Measurements from ENCODE around the gene CCDC116. TPM values are rescaled to one million over a fixed set of nuclear protein-coding genes. Genes with fewer than 3 reads are reported as not detected.
"Not testable (repeated sequence)": the region's sequence is repeated elsewhere in the genome, so short reads cannot be mapped to it uniquely, and the experiment has no call there.

The CCDC116 gene
- total and polyA plus RNA-seq, 10 donors, result 0.24 to 0.66 (median 0.49) TPM

DNA sequence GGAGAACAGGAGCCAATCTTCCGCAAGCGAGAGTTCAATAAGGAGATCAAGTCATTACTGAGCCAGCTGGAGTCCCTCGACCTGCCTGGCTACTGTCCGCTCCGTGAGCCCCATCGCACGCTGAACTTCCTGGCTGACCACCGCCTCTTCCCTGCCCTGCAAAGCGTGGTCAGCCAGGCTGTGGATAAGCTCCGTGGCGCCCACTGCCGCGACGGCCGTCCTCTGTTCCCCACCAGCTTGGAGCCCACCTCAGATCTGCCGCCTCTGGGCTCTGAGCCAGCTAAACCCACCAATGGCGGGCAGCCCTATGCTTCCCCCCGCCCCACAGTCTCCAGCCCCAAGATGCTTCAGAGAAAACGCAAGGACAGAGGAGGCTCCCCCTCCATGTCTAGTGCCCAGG, 2.3 kb downstream of the CCDC116 start:
- Histone ChIP-seq H3K36me3 (no peaks in the 10 kb centered on the region), H3K4me1 (peaks cover 0 to 19% (median 6%) of the 10 kb centered on the region in 6 donors), H3K27me3 (replicated peaks in 1 of 7) (no peaks in the 10 kb centered on the region), H3K9me3 (peaks cover 0 to 5% (median 0%) of the 10 kb centered on the region in 8 donors), H3K4me3 (no peak overlapping the region), H3K27ac (no peak overlapping the region)
- 84 to 91% (median 87%) methylated on average over 19 of the region's 19 CpGs for WGBS, 5 donors
- TF ChIP-seq, protein P1, sequence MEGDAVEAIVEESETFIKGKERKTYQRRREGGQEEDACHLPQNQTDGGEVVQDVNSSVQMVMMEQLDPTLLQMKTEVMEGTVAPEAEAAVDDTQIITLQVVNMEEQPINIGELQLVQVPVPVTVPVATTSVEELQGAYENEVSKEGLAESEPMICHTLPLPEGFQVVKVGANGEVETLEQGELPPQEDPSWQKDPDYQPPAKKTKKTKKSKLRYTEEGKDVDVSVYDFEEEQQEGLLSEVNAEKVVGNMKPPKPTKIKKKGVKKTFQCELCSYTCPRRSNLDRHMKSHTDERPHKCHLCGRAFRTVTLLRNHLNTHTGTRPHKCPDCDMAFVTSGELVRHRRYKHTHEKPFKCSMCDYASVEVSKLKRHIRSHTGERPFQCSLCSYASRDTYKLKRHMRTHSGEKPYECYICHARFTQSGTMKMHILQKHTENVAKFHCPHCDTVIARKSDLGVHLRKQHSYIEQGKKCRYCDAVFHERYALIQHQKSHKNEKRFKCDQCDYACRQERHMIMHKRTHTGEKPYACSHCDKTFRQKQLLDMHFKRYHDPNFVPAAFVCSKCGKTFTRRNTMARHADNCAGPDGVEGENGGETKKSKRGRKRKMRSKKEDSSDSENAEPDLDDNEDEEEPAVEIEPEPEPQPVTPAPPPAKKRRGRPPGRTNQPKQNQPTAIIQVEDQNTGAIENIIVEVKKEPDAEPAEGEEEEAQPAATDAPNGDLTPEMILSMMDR (IDR thresholded peaks at IDR 0.05 in 8 of 11, conservative IDR thresholded peaks at IDR 0.05 in 3 of 11), result no peak
- TF ChIP-seq POLR2A (IDR thresholded peaks at IDR 0.05) (no peak), POLR2AphosphoS5 (IDR thresholded peaks at IDR 0.05) (no peak)
- intact Hi-C loops (cut with DNase I; ENCODE audit: low total_unique reads), result no loop called here
- no peak for DNase-seq

DNA sequence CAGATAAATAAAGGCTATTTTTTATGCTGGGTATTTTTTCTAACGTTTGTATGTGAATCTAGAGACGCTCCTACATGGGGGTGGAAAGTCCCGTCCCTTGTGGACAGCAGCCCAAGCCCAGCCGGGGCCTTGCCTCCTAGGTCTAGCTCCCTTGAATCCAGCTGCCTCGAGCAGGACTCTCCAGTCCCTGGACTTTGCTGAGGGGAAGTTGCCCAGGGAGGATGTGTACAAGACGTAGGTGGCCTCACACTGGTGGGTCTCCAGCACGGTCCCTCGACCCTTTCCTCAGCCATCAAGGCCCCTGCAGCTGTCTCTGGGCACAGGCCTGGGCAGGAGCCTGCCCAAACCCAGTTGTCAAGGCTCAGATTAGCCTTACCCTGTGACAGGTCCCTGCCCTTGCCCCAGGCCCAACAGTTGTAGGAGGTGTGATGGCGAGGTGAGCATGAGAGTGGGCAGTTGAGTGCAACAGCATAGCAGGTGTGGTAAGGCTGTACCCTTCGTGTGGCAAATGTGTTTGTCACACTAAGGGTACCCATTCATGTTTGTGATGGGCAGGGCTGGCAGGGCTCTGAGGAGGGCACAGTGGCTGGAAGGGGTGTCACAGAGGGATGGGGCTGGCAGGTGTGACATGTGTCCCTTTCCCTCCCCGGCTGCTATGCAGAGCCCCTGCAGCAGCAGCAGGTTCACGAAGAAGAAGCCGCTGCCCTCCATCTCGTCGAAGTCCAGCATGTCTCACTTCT, 3.4 kb downstream of the CCDC116 start:
- Histone ChIP-seq H3K36me3 (no peaks in the 10 kb centered on the region), H3K4me3 (no peak overlapping the region), H3K4me1 (peaks cover 0 to 12% (median 1%) of the 10 kb centered on the region in 6 donors), H3K27ac (no peak overlapping the region), H3K9me3 (peaks cover 0 to 5% (median 0%) of the 10 kb centered on the region in 8 donors), H3K27me3 (replicated peaks in 1 of 7) (no peaks in the 10 kb centered on the region)
- DNase-seq, result no peak
- 71 to 85% (median 81%) methylated on average over 9 to 15 of the region's 15 CpGs for WGBS, 5 donors
- TF ChIP-seq POLR2AphosphoS5 (IDR thresholded peaks at IDR 0.05), result no peak
- TF ChIP-seq, protein P1 (IDR thresholded peaks at IDR 0.05 in 8 of 11, conservative IDR thresholded peaks at IDR 0.05 in 3 of 11), result no peak
- TF ChIP-seq POLR2A (IDR thresholded peaks at IDR 0.05), result no peak
- intact Hi-C loops (cut with DNase I; ENCODE audit: low total_unique reads), result no loop called here

- intact Hi-C loops (cut with DNase I; ENCODE audit: low total_unique reads), result no loop called here
- H3K4me3 ChIP-seq, result no peak overlapping the region
- TF ChIP-seq POLR2A (IDR thresholded peaks at IDR 0.05) (no peak), POLR2AphosphoS5 (IDR thresholded peaks at IDR 0.05) (no peak)
- TF ChIP-seq, protein P1 (IDR thresholded peaks at IDR 0.05 in 8 of 11, conservative IDR thresholded peaks at IDR 0.05 in 3 of 11), result no peak
- peaks cover 0 to 5% (median 0%) of the 10 kb centered on the region in 8 donors for H3K9me3 ChIP-seq
- 88 to 95% (median 91%) methylated on average over 14 to 17 of the region's 17 CpGs for WGBS, 5 donors
- no peak overlapping the region for H3K27ac ChIP-seq
- H3K36me3 ChIP-seq, result no peaks in the 10 kb centered on the region
- H3K4me1 ChIP-seq, result peaks cover 5 to 19% (median 8%) of the 10 kb centered on the region in 6 donors
- no peaks in the 10 kb centered on the region for H3K27me3 ChIP-seq (replicated peaks in 1 of 7)
- no peak for DNase-seq
Observed at GRCh38 chr22:21636629-21637218, 4.2 kb downstream of the CCDC116 start.

- WGBS, 5 donors, result 60 to 87% (median 75%) methylated on average over 2 of the region's 2 CpGs
- H3K4me3 ChIP-seq; H3K27me3 ChIP-seq (replicated peaks in 1 of 7); H3K9me3 ChIP-seq; H3K27ac ChIP-seq; H3K36me3 ChIP-seq; DNase-seq; intact Hi-C loops (cut with DNase I; ENCODE audit: low total_unique reads): not testable (repeated sequence)
- H3K4me1 ChIP-seq, result peaks cover 5 to 19% (median 11%) of the 10 kb centered on the region in 6 donors
Observed at GRCh38 chr22:21637450-21637849, 4.9 kb downstream of the CCDC116 start.
